T-helper 2 cell treated with Interferon-gamma antibody and Interleukin-4, amounts not matched to agents 100 ng/mL and 5 ng/mL, for 36 hours (primary cell): ENCODE data around the gene TRMU. TPM values are rescaled to one million over a fixed set of nuclear protein-coding genes. Genes with fewer than 3 reads are reported as not detected.

Source experiments
- intact Hi-C: fragments of 100-400 bp; cut with micrococcal nuclease; formaldehyde crosslinking; loops from one replicate; pipeline ENCODE4 v1.15.1; 2023
- total RNA-seq: library from RNA; stranded (reverse); gene quantifications from 2 replicates; pipeline ENCODE4 v1.2.3, GENCODE V29; 2022

TRMU gene, protein sequence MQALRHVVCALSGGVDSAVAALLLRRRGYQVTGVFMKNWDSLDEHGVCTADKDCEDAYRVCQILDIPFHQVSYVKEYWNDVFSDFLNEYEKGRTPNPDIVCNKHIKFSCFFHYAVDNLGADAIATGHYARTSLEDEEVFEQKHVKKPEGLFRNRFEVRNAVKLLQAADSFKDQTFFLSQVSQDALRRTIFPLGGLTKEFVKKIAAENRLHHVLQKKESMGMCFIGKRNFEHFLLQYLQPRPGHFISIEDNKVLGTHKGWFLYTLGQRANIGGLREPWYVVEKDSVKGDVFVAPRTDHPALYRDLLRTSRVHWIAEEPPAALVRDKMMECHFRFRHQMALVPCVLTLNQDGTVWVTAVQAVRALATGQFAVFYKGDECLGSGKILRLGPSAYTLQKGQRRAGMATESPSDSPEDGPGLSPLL
- 65.2 and 69.8 TPM in 2 replicates for total RNA-seq

DNA sequence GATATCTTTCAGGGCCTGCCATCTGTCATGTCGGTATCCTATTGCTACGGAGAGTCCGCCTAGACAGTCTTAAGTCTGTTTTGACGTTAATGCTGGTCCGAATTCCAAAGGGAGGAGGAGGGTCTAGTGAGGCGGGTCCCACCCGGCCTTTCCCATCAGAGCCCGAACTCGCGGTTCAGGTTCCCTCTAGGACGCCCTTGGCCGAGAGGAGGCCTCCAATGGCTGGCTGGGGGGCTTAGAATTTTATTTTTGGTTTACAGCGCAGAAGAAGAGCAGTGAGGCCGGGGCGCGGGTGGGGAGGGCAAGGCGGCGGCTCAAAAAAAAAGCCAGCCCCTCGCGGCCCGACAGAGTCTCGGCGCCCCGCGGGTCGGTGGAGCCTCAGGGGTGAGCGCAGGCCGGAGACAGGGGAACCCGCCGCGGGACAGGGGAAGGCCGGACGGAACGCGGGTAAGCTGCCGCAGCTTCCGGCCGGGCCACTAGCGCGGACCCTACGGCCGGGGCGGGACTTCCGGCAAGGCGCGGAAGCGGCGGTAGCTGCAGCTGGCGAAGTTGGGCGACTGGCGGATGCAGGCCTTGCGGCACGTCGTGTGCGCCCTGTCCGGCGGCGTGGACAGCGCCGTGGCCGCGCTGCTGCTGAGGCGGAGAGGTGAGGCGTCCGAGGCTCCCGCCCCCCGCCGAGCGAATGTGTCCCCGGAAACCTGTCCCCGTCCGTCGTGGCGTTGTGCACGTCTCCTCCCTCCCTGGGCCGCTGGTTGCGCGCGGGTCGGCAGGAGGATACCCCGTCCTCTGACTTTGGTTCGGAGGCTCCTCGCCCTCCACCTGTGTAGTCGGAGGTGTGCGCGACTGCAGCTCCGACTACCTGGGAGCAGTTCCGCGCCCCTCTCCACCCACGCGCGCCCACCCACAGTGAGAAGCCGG lies at the start of gene TRMU:
TSS of gene TRMU (plus strand) at position 514 of the 918 bp plus-strand sequence. CDS start at position 565, 51 bp downstream.
- intact Hi-C loops = loop anchor here (1.0 kb wide), 1 partner anchor 39 kb away; the partner anchor contains the start of gene GTSE1

DNA sequence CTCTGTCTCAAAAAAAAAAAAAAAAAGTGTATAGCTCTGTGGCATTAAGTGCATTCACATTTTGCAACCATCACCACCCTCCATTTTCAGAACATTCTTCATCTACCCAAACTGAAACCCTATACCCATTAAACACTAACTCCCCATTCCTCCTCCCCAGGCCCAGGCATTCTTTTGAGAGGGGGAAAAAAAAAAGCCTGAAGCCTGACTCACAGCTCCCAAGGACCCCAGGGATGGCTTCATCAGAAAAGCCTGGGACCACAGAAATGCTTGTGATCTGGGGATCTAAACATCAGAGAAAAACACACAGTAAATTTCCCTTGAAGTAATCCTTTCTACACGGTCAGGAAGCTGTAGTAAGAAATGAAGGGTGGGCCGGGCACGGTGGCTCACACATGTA lies 49.5 kb upstream of the TRMU start:
- intact Hi-C loops = no loop called here

DNA sequence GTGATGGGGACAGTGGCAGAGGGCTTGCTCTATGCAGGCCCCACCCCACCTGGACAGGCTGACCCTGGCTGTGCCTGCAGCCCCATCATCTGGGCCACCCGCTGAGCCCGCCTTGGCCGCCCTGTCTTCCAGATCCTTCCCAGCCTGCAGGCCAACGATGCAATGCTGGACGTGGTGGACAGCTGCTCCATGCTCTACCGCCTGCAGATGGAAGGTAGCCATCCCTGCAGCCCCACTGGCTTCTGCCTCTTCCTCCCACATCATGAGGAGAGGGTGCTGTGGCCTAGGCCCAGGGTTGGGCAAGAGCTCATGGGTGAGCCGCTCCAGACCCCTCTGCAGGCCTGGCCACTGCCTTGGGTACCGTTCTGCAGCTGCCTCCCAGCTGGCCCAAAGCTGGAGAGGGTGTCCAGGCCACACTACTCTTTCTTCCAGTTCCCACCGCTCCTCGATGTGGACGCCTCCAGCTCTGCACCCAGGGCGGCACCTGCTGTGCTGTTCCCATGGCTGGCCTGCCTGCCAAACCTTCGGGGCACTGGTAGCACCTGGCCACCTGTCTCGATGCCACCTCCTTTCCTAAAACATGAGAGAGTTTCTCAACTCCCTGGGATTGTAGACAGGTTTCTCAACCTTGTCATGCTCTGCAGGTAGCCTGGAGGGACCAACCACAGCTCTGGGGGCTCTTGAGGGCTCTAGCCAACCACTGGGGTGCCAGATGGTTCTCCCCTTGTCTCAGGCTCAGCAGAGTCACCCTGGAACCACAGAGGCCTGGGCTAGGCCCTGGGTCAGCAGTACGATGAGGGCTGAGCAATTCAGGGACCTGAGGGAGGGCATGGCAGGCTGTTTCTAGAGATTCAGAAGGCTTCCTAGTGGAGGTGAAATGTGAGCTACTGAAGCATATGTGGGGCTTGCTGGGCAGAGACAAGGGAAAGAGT lies 48.3 kb upstream of the TRMU start:
- intact Hi-C loops = no loop called here

DNA sequence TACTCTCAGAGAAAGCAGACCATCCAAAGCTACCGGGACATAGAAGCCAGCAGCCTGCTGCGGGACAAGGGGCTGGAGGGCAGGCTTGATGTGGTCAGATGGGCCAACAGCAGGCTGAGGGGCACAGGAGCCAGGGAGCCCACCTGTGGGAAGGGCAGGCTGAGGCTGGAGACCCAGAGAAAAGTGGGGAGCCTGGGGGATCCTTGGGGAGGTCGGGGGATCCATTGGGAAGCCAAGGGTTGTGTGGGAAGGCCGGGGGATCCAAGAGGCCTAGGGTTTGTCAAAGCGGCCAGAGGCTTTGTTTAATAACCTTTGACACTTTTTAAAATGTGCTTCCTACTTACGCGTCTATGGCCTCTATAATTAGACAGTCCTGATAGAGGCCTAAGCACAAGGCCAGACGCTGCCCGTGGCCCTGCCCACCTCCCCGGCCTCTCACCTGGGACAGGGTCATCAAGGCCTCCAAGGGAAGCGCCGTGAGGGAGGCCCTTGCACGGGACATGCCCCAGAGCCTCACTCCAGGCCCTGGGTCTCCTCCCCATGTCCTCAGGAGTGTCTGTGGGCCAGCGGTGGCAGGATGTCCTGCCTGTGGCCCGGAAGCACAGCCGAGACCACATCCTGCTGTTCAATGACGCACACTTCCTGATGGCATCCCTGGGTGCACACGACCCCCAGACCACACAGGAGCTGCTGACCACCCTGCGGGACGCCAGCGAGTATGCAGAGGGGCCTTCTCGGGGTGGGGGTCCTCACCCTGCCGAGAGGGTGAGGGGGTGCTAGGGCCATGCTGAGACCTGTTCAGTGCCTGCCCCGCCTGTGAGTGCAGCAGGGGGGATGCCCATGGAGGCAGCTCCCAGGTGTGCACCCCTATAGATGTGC lies 47.4 kb upstream of the TRMU start:
- intact Hi-C loops = no loop called here

DNA sequence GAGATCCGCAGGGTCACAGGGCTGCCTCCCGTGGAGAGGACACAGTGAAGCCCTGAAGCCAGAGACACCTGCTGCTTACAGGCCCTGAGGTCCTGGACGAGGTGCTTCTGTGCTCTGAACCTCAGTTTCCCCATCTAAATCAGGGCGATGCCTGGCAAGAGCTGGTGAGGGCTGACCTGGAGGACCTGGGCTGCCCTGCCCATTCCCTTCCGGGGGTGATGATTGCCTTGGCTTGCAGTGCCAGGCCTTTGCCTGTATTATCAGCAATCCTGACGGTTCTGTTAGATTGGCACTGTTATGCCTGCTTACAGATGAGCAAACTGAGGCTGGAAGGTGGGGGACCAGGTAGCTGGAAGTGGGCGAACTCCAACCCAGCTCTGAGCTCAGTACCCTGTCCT lies 46.7 kb upstream of the TRMU start:
- intact Hi-C loops = no loop called here

DNA sequence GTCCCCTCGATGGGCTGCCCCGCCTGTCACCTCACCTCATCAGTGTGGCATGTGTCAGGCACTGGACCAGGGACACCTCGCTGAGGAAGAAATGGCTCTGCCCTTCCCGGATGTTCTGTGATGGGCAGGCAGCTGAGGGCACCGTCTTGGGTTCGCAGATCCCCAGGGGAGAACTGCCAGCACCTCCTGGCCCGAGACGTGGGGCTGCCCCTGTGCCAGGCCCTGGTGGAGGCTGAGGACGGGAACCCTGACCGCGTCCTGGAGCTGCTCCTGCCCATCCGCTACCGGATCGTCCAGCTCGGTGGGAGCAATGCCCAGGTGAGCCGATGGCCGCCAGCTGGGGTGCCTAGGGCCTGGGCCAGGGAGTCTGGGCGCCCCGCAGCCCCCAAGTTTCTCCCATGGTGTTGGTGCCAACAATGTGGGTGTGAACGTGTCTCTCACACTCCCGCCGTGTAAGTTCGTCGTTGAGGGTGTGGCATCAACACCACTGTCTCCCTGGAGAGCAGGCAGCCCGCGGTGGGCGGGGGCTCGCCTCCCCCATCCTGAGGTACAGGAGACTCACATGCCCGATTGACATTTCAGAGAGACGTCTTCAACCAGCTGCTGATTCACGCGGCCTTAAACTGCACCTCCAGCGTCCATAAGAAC lies 46.1 kb upstream of the TRMU start:
- intact Hi-C loops = no loop called here

DNA sequence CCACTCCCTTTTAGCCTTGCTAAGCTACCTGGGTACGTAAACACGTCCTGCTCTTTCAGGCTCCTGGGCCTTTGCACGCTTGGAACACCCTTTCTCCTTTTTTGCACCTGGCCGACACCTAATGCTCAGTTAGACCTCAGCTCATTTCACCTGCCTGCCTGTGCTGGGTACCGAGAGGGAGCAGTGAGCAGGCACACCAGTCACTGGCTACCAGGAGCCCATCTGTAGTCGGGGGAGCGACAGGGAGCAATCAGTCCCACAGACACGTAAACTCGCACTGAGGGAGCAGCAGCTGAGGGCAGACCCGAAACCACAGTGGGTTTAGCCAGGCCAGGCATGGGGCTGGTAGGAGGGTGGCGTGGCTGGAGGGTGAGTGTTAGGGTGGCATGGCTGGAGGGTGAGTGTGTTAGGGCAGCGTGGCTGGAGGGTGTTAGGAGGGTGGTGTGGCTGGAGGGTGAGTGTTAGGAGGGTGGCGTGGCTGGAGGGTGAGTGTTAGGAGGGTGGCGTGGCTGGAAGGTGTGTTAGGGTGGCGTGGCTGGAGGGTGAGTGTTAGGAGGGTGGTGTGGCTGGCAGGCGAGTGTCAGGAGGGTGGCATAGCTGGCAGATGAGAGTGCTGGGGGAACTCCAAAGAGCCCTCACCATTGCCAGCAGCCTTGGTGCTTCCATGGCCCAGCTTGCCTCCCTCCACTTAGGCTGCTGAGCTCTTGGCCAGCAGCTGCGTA lies 45.2 kb upstream of the TRMU start:
- intact Hi-C loops = loop anchor here (10.0 kb wide), 1 partner anchor 975 kb away; no protein-coding TSS in a partner anchor

DNA sequence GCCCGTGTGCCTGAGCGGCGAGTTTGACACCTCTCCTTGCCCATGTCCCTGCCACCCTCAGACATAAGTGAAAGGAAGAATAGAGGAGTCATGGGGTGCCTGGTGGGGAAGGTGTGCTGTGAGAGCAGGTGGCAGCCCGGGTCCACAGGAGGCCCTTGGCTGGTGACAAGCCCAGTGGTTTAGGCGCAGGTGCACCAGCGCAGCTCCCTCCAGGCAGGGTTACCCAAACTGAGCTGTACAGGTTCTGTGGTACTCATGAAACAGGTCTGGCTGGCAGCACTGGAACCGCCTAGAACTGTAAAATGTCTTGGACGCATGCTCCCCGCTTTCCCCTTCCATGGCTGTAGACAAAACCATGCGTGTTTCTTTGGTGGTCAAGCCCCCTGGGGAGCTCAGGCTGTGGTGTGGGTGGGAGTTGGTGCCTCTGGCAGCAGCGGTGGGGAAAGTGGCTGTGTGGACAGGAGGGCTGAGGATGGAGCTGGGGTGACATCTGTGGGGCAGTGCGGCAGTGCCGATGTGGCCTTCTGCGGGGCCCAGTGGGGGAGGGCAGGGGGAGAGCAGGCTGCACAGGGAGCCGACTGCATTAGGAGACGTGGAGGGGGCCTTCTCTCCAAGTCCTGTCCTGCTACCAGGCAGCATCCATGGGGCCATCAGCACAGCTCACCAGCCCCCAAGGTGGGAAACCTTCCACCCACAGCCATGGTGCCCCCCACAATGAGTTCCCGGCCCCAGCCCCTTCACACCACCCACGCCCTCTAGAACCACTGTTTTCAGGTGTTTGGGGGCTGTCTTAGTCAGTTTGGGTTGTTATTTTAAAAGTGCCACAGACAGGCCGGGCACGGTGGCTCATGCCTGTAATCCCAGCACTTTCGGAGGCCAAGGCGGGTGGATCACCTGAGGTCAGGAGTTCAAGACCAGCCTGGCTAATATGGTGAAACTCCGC lies 44.4 kb upstream of the TRMU start:
- intact Hi-C loops = loop anchor here (10.0 kb wide), 1 partner anchor 976 kb away; no protein-coding TSS in a partner anchor

DNA sequence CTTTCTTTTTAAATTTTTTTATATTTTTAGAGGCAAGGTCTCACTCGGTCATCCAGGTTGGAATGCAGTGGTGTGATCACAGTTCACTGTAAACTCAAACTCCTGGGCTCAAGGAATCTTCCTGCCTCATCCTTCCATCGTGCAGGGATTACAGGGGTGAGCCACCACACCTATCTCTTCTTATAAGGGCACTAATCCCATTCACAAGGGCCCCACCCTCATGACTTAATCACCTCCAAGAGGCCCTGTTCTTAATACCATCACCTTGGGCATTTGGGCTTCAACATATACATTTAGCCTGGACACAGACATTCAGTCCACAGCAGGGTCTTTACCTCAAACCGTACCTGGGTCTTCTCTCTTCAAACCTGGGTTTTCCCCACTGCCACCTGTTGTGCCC lies 43.3 kb upstream of the TRMU start:
- intact Hi-C loops = loop anchor here (10.0 kb wide), 1 partner anchor 977 kb away; no protein-coding TSS in a partner anchor

DNA sequence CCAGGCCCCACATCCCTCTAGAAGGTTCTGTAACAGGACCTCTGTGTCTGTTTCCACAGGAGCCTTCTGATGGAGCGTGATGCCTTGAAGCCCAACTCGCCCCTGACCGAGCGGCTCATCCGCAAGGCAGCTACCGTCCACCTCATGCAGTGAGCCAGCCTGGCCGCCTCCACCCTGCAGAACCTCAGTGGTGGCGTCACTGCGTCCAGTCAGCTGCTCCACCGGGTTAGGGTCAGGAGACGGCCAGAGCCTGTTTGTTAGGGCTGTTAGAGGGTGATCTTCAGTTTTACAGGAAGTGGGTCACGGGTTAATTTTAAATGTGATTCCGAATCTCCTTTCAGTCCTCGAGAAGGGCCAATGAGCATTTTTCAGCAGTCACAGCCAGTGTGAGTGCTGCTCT lies 42.8 kb upstream of the TRMU start:
- intact Hi-C loops = loop anchor here (10.0 kb wide), 1 partner anchor 978 kb away; no protein-coding TSS in a partner anchor

DNA sequence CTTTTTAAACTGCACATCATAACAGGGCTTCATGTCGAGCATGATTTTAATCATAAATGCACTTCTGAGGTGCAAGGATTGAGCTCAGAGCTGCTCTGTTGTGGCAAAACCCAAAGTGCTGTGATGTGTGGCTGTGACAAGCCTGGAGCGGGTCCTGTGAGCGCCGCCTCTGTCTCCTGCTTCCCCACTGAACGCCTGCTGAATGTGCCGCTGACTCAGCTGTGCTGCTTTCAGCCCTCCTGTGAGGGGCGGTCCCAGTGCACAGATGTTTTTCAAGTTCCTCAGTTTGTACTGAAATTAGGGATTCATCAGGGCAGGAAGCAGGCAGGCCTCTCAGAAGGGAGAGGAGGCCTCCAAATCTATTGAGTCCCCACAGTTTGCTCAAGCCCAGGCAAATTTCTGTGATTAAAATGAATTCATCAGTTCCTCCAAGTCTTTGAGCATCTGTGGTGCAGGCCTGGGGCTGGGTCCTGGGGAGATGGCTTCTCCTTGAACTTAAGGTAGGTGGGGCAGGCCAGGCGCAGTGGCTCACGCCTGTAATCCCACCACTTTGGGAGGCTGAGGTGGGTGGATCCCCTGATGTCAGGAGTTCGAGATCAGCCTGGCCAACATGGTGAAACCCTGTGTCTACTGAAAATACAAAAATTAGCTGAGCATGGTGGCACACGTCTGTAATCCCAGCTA lies 41.8 kb upstream of the TRMU start:
- intact Hi-C loops = loop anchor here (10.0 kb wide), 1 partner anchor 979 kb away; no protein-coding TSS in a partner anchor

DNA sequence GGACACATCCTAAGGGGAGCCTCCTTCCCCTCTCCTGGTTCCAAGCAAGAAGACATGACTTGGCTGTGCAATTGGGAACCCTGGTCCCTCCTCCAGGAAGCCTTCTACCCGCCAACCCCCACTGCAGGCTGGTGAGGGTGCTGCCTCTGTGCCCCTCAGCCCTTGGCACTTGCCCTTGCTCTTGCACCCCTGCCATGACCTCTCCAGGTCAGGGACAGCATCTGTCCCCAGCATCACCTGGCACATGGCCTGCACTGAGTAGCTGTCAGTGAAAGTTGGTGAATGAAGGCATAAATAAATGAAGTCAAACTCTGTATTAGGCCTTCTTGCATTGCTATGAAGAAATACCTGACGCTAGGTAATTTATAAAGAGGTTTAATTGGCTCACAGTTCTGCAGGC lies 40.7 kb upstream of the TRMU start:
- intact Hi-C loops = loop anchor here (5.0 to 10.0 kb wide), 2 partner anchors 172 to 980 kb away; no protein-coding TSS in a partner anchor

DNA sequence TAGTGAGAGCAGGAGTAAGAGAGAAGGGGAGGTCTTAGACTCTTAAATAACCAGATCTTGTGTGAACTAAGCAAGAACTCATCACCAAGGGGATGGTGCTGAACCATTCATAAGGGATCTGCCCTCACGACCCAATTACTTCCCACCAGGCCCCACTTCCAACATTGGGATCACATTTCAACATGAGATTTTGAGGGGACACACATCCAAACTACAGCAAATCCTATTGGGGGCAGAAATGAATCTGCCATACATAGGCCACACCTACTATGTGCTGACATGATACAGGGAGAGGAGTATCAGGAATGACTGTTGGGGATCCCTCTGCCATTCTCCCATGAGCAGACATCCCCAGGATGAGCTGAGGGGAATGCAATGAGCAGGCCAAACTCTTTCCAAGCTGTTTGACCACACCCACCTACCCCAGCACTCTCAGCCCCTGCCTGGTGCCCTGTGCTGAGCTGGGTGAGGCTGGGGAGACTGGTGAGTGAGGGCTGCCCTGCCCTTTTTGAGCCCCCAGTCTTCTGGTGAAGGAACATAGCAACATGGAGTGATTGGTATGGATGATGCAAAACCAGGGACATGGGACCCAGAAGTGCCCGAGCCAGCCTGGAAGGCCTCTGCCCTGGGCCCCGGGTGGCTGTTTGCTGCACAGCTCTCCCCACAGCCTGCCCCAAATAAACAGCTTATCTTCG lies 40.1 kb upstream of the TRMU start:
- intact Hi-C loops = loop anchor here (5.0 to 10.0 kb wide), 2 partner anchors 173 to 981 kb away; no protein-coding TSS in a partner anchor

DNA sequence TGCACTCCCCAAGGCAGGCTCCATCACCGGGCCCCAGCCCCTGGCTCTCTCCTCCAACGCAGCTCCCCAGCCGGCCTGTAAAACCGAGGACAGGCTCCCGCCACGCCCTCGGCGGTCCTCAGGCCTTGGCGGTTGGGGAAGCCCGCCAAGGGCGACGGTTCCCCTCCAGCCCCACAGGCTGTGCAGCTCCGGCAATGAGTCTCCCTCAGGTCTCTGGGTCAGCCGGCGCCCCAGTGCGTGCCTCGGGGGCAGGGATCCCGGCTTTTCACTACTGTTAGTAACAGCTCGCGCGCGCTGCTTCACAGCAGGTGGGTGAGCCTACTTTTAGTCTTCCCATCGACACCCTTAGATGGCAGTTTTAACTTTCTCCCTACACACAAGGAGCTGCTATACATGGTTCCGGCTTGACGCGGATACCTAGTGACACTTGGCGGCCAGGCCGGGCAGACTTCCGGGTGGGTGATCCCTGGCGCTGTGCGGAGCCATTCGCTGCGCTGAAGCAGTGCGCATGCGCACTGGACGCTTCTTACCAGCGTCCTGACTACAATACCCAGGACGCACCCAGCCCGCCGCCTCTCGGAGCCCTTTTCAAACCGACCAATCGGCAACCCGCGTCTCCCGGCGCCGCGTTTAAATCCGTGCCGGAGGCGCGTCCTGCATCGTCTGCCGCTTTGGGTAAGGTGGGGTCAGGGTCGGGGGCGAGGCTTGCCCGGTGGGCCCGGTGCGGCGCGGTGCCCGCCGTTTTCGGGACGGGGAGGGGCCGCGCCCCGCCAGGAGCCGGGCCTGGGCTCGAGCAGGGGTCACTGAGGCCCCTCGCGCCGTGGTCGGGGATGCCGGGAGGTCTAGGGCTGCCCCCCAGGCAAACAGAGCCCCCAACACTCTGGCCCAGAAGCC lies 39.0 kb upstream of the TRMU start, which contains the start of gene GTSE1:
TSS of gene GTSE1 (plus strand) at position 614 of the 894 bp plus-strand sequence. CDS start 531 bp downstream, outside the sequence.
- intact Hi-C loops = loop anchor here (1.0 to 10.0 kb wide), 7 partner anchors 29 to 982 kb away; partner anchors contain the start of genes CDPF1 and TRMU
